Prostate gland (tissue), 2 donors: ENCODE results near the gene POLD4.

Experiments used
- CTCF ChIP-seq, 4 experiments: fragments of 200-600 bp in 2 of 4; fragments of 450-650 bp in 2 of 4; sonication (generic) in 2 of 4; IDR thresholded peaks; 1 replicate in 3 of 4; 2 replicates in 1 of 4; pipeline ENCODE4 v1.5.1; 2016 to 2019; ENCODE audit warnings: antibody characterized with exemption in 4 of 4, mild to moderate bottlenecking in 2 of 4, moderate library complexity in 2 of 4
- POLR2A ChIP-seq: fragments of 450-650 bp; IDR thresholded peaks from one replicate; pipeline ENCODE4 v1.6.1; 2016; ENCODE audit warnings: antibody characterized with exemption, mild to moderate bottlenecking

DNA sequence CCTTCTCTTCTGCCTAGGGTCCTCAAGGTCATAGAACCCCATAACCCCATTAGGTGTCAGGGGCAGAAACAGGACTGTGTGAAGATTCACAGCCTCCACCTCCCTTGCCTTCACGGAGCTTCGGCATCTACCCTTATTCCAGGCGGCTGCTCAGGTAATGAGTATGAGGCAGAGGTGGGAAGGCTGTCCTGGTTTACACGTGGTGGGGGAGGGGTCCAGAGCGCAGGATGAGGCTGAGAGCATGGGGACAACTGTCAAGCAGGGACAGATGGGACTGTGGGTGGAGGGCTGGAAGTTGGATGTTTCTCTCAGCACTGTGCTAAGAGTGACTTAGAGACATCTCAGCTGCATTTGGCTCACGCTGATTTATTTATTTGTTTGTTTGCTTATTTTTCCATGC lies 34.2 kb upstream of the POLD4 start:
- TF ChIP-seq CTCF (IDR thresholded peaks at IDR 0.05) (no peak), POLR2A (no peak)
